HG02798 (cell line): ENCODE measurements around the gene DDX51.

Experiments used
- ATAC-seq: cut with Tn5 transposase; IDR thresholded peaks from one replicate; pipeline ENCODE4 v1.9.1; 2021; ENCODE audit warnings: mild to moderate bottlenecking; ENCODE audit not compliant: unreplicated experiment, poor library complexity

DDX51 gene

DNA sequence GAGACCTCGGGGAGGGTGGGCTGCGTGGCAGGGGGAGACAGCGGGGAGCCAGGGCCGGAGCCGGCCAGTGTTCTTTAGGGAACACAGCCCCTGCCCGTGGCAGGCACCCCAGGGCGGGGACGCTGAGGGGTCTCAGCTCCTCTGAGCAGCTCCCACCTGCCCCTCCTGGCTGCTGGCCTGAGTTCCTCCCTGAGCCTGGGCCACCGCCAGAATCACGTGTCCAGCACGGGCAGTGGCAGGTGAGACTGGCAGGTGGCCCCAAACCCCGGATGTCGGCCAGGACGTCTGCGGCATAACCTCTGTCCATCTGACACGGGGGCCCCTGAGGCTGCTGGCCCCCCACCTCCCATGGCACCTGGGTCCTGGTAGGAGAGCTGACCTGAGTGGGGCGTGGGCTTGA, 25.3 kb upstream of the DDX51 start:
- no peak for ATAC-seq

DNA sequence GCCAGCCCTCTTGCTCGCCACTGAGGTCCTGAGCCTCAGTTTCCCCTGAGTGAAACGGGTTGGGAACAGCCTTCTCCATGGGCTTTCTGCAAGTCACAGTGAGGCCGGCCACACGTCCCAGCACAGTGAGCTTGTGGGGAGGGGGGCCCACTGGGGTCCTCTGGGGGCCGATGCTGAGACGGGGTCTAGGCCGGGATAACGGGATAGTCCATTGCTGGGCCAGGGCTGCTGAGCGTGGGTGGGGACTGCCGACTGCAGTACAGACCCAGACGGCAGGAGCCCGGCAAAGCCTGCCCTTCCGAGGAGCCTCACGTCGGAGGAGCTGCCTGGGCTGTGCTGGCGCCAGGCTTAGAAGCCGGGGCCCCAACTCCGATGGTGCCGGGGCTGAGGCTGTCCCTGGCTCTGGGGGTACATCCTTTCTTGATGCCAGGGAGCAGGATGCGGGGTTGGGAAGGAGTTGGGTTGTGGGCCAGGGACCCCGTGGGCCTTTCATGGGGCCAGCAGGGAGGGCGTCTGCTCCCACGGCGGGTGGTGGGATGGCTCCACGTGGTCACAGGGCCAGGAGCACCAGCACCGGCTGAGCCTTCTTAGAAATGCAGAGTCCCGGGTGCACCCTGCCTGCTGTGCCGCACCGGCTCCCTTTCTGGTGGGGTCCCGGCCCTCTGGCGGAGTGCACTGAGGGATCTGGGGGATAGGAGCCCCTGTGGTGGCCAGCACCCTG, 24.4 kb upstream of the DDX51 start:
- no peak for ATAC-seq

GRCh38 chr12:132167611-132168310, 23.6 kb upstream of the DDX51 start:
- ATAC-seq, result no peak

DNA sequence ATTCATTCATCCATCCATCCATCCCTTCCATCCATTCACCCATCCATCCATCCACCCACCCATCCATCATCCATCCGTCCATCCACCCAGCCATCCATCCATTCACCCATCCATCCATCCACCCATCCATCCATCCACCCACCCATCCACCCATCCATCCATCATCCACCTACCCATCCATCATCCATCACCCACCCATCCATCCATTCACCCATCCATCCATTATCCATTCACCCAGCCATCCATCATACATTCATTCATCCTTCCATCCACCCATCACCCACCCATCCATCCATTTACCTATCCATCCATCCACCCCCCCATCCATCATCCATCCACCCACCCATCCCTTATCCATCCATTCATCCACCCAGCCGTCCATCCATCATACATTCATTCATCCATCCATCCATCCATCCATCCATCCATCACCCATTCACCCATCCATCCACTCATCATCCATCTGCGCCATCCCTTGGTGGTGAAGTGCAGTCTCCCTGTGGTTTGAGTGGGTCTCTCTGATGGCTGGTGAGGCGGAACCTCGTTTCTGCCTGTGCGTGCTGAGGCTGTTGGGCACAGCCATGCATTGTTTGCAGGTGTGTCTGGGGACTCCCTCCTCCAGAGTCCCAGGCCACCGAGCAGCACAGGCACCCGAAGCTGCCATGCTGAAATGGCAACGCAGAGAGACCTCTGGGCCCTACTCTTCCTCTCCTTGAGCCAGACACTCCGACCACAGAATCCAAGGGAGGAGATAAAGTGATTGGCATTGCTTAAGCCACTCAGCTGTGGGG, 22.9 kb upstream of the DDX51 start:
- no peak for ATAC-seq

GRCh38 chr12:132166093-132166492, 22.0 kb upstream of the DDX51 start:
- no peak for ATAC-seq

GRCh38 chr12:132165584-132165983, 21.5 kb upstream of the DDX51 start:
- ATAC-seq, result no peak

DNA sequence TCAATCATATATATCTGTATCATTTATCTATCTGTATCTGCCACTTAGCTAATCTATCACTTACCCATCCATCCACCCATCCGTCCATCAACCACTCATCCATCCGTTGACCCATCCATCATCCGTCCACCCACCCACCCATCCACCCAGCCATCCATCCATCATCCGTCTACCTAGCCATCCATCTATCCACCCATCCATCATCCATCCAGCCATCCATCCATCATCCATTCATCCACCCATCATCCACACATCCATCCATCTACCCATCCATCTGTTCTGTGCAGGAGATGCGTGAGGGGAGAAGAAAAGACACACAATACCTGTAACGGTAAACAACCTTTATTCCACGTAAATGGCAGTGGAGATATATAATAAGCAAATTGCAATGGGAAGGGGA, 20.3 kb upstream of the DDX51 start:
- no peak for ATAC-seq

GRCh38 chr12:132163911-132164288, 19.8 kb upstream of the DDX51 start:
- no peak for ATAC-seq

GRCh38 chr12:132163041-132163910, 19.2 kb upstream of the DDX51 start:
- ATAC-seq, result no peak

DNA sequence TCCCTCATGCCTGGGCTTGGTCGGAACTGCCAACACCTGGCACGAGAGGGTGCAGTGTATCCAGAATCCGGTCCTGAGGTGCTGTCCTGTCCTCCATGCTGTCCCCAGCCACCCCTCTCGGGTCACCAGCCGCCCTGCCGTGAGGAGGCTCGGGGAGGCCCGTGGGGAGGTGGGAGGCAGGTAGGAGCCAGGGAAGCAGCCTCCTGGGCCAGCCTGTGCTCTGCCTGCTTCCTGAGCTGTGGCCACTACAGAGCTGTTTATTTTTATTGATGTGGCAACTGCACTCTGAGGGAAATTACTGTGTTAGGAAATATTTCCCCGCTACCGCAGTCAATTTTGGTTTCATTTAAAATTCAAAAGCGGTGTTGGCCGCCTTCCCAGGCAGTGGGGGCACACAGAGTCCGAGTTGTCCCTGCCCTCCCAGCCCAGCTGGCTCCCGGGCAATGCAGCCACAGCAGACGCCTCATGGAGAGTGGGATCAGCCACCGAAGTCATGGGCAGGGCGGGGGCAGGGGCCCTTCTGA, 18.5 kb upstream of the DDX51 start:
- no peak for ATAC-seq

DNA sequence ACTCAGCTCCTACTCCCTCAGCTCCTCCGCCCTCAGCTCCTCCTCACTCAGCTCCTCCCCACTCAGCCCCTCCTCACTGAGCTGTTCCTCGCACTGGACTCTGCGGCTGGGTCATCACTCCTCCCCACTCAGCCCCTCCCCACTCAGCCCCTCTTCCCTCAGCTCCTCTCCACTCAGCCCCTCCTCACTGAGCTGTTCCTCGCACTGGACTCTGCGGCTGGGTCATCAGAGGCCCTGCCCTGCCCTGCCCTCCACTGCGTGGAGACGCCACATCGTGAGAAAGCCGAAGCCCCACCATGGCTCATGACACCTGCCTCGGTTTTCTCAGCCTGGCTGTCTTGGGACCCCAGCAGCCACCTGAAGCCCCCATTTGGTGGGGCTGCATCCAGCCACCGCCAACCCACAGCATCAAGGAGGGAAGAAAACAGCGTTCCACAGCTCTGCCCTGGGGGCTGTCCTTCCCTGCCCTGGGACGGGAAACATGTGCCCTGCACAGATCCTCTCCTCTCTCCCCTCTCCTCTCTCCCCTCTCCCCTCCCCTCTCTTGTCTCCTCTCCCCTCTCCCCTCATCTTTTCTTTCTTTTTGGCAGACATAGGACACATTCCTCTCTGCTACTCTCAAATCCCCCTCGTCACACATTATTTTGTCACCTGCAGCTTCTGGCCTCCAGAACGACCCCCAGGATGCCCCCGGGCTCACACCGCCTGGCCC, 17.8 kb upstream of the DDX51 start:
- no peak for ATAC-seq

- no peak for ATAC-seq
Measured at GRCh38 chr12:132161036-132161781, 17.1 kb upstream of the DDX51 start.

GRCh38 chr12:132160601-132161035, 16.5 kb upstream of the DDX51 start:
- no peak for ATAC-seq

GRCh38 chr12:132160016-132160415, 15.9 kb upstream of the DDX51 start:
- ATAC-seq, result no peak

DNA sequence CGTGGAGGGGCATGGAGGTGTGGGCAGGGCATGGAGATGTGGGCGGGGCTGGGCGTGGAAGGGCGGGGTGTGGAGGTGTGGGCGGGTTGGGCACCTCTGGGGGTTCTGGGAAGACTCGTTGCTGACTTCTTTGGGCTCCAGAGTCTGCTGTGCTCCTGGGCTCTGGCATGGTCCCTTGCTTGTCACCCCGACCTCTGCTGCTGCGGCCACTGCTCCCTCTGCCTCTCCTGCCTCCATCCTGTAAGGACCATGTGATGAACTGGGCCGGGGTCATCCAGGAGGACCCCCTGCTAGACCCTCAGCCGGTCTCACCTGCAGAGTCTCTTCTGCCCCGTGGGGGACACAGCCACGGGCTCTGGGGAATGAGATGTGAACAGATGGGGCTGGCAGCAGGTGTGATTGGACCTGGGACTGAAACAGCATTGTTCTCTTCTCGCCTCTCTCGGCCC, 15.5 kb upstream of the DDX51 start:
- no peak for ATAC-seq

DNA sequence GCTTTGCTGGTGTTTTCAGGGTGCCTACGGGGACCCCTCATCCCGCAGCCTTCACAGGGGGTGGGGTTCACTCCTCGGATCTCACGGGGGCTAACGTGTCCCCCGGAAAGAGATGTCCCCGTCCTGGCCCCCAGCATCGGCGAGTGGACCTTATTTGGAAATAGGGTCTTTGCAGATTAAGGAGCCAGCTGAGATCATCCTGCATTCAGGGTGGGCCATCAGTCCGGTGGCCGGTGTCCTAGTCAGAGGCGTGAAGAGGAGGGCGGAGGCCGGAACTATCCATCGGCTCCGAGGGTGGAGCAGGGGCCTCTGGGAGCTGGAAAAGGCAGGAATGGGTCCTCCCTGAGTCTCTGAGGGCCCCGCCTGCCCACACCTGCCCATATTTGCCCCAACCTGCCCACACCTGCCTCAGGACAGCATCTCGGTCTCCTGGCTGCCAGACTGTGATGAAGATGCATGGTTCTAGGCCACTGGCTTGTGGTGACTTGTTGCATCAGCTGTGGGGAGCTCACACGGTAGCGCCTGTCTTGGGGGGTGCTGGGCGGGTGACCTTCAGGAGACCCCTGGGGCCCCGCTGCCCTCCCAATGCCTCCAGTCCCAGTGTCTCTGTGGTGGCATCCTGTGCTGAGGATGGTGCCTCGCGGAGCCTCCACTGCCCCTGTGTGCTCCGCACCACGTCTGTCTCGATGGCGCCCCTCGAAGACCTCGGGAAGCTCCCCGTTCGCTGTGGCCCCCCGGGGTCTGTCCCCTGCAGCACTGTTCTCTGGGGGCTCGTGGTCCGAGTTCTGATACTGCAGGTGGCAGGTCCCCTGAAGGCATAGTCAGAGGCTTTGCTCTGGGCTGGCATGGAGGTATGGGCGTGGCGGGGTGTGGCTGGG, 14.8 kb upstream of the DDX51 start:
- no peak for ATAC-seq

DNA sequence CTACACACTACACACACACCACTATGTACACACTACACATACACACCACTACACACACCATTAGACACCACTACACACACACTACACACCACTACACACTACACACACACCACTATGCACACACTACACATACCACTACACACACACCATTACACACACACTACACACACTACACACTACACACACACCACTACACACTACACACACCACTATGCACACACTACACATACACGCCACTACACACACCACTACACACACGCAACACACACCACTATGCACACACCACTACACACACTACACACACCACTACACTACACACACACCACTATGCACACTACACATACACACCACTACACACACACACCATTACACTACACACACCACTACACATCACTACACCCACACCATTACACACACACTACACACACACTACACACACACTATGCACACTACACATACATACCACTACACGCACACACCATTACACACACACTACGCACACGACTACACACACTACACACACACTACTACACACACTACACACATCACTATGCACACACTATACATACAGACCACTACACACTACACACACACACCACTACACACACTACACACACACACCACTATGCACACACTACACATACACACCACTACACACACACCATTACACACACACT, 13.8 kb upstream of the DDX51 start:
- no peak for ATAC-seq
